H1 (cell line): Measurements from ENCODE around the gene CEP128. TPM values are rescaled to one million over a fixed set of nuclear protein-coding genes. Genes with fewer than 3 reads are reported as not detected.

Experiments
- CTCF ChIA-PET: fragments of 300-600 bp; sonication (Branson Sonifier 250); formaldehyde crosslinking; loops from one replicate; lab custom pipeline; 2021; ENCODE audit not compliant: partially characterized antibody; lab: Charles Lee
- POLR2A ChIA-PET: fragments of 300-600 bp; sonication (Branson Sonifier 250); formaldehyde crosslinking; loops from one replicate; lab custom pipeline; 2021; ENCODE audit warnings: inconsistent platforms; ENCODE audit not compliant: partially characterized antibody; lab: Charles Lee
- DNase-seq, 2 experiments: peaks; one replicate each; pipeline versions ENCODE4 v3.0.0 to v3.0.0-alpha.2; 2010 to 2022; ENCODE audit warnings: low spot score in 2 of 2, low read depth in 1 of 2, mixed read lengths in 1 of 2
- FAIRE-seq: peaks from 2 replicates; lab custom pipeline; 2011; peaks lifted over from hg19 to GRCh38; lab: Jason Lieb, UNC
- H2AFZ ChIP-seq: 2 replicates; pipeline ENCODE4 v1.8.1; 2012; ENCODE audit warnings: low read length, inconsistent platforms
- H2AK5ac ChIP-seq: 2 replicates; pipeline ENCODE4 v1.6.1; 2013; ENCODE audit warnings: low read depth, low read length
- H2BK120ac ChIP-seq: replicated peaks from 2 replicates; pipeline ENCODE3; 2013; ENCODE audit warnings: low read depth, low read length, inconsistent platforms
- H2BK12ac ChIP-seq: 2 replicates; pipeline ENCODE4 v1.6.1; 2013; ENCODE audit warnings: low read depth, low read length
- H2BK15ac ChIP-seq: 2 replicates; pipeline ENCODE4 v1.6.1; 2013; ENCODE audit warnings: low read length
- H2BK20ac ChIP-seq: 2 replicates; pipeline ENCODE4 v1.6.1; 2013; ENCODE audit warnings: low read length
- H2BK5ac ChIP-seq: 2 replicates; pipeline ENCODE4 v1.6.1; 2013; ENCODE audit warnings: low read depth, low read length
- H3K14ac ChIP-seq: 2 replicates; pipeline ENCODE4 v1.6.1; 2013; ENCODE audit warnings: inconsistent platforms; ENCODE audit not compliant: insufficient read length
- H3K18ac ChIP-seq: 2 replicates; pipeline ENCODE4 v1.6.1; 2013; ENCODE audit warnings: low read length; ENCODE audit errors: extremely low read depth
- H3K23ac ChIP-seq: 2 replicates; pipeline ENCODE4 v1.6.1; 2013; ENCODE audit warnings: inconsistent platforms; ENCODE audit not compliant: insufficient read length
- H3K23me2 ChIP-seq: 2 replicates; pipeline ENCODE4 v1.6.1; 2013; ENCODE audit warnings: low read depth, low read length
- H3K27ac ChIP-seq: 2 replicates; pipeline ENCODE4 v1.6.1; 2011; ENCODE audit warnings: low read depth, low read length, inconsistent platforms
- H3K27me3 ChIP-seq, 4 experiments: replicated peaks in 1 of 4; 1 replicate in 1 of 4; 2 replicates in 3 of 4; pipeline versions ENCODE4 v1.6.1 to v1.8.1; 2011 to 2013; ENCODE audit warnings: low read length in 3 of 4, mild to moderate bottlenecking in 3 of 4, inconsistent platforms in 2 of 4, mixed read lengths in 2 of 4, moderate library complexity in 1 of 4; ENCODE audit not compliant: control insufficient read depth in 3 of 4, insufficient read depth in 3 of 4; ENCODE audit errors: extremely low read depth in 1 of 4
- H3K36me3 ChIP-seq, 4 experiments: 2 replicates each; pipeline versions ENCODE4 v1.6.1 to v1.8.1; 2011 to 2013; ENCODE audit warnings: mild to moderate bottlenecking in 4 of 4, low read length in 3 of 4, moderate library complexity in 2 of 4, control low read depth in 1 of 4, inconsistent platforms in 1 of 4; ENCODE audit not compliant: insufficient read depth in 4 of 4, control insufficient read depth in 2 of 4
- H3K4ac ChIP-seq: replicated peaks from 2 replicates; pipeline ENCODE3; 2013; ENCODE audit warnings: low read length, low read depth, mixed read lengths, inconsistent platforms; ENCODE audit not compliant: insufficient read length
- H3K4me1 ChIP-seq, 4 experiments: replicated peaks in 1 of 4; 1 replicate in 1 of 4; 2 replicates in 3 of 4; pipeline versions ENCODE4 v1.6.1 to v1.8.1; 2011 to 2013; ENCODE audit warnings: low read length in 3 of 4, inconsistent platforms in 2 of 4, mixed read lengths in 1 of 4; ENCODE audit not compliant: insufficient read depth in 4 of 4, control insufficient read depth in 3 of 4
- H3K4me2 ChIP-seq, 2 experiments: 2 replicates each; pipeline versions ENCODE4 v1.6.1 to v1.8.1; 2011 to 2013; ENCODE audit warnings: low read depth in 2 of 2, low read length in 2 of 2, control low read depth in 1 of 2, inconsistent platforms in 1 of 2, mild to moderate bottlenecking in 1 of 2; ENCODE audit not compliant: insufficient read depth in 1 of 2
- H3K4me3 ChIP-seq, 4 experiments: fragments of 200-600, 300-600 bp in 1 of 4; sonication (generic), shearing (Covaris generic), sonication (Bioruptor Twin) in 1 of 4; 2 replicates each; pipeline versions ENCODE4 v1.5.1 to v1.8.1; 2011 to 2016; ENCODE audit warnings: low read length in 4 of 4, low read depth in 3 of 4, control low read depth in 2 of 4, inconsistent platforms in 2 of 4, mild to moderate bottlenecking in 2 of 4, mixed read lengths in 1 of 4, moderate library complexity in 1 of 4; ENCODE audit not compliant: insufficient read depth in 2 of 4; ENCODE audit errors: extremely low read depth in 1 of 4
- H3K56ac ChIP-seq: replicated peaks from 2 replicates; pipeline ENCODE3; 2013; ENCODE audit warnings: low read depth, mild to moderate bottlenecking, mixed read lengths, low read length, inconsistent platforms; ENCODE audit not compliant: insufficient read length
- H3K79me1 ChIP-seq: 2 replicates; pipeline ENCODE4 v1.6.1; 2013; ENCODE audit warnings: low read depth, low read length, control low read depth
- H3K79me2 ChIP-seq, 2 experiments: 2 replicates each; pipeline versions ENCODE4 v1.6.1 to v1.8.1; 2012 to 2013; ENCODE audit warnings: low read length in 2 of 2, mild to moderate bottlenecking in 2 of 2, inconsistent platforms in 1 of 2; ENCODE audit not compliant: insufficient read depth in 2 of 2, control insufficient read depth in 1 of 2
- H3K9ac ChIP-seq, 4 experiments: replicated peaks in 1 of 4; 1 replicate in 1 of 4; 2 replicates in 3 of 4; pipeline versions ENCODE4 v1.6.1 to v1.8.1; 2011 to 2013; ENCODE audit warnings: low read depth in 3 of 4, low read length in 3 of 4, control low read depth in 2 of 4, mild to moderate bottlenecking in 2 of 4, moderate library complexity in 2 of 4, inconsistent platforms in 1 of 4; ENCODE audit errors: extremely low read depth in 1 of 4
- H3K9me3 ChIP-seq, 2 experiments: 2 replicates each; pipeline versions ENCODE4 v1.6.1 to v1.8.1; 2012 to 2013; ENCODE audit warnings: mild to moderate bottlenecking in 2 of 2, moderate library complexity in 2 of 2, control low read depth in 1 of 2, inconsistent platforms in 1 of 2, low read depth in 1 of 2, low read length in 1 of 2, mixed read lengths in 1 of 2; ENCODE audit not compliant: insufficient read depth in 2 of 2
- H4K20me1 ChIP-seq, 2 experiments: replicated peaks in 1 of 2; 2 replicates each; pipeline versions ENCODE3 to v1.8.1; 2011 to 2013; ENCODE audit warnings: inconsistent platforms in 2 of 2, low read length in 2 of 2, mild to moderate bottlenecking in 1 of 2; ENCODE audit not compliant: insufficient read depth in 2 of 2, control insufficient read depth in 1 of 2
- H4K5ac ChIP-seq: 2 replicates; pipeline ENCODE4 v1.6.1; 2013; ENCODE audit warnings: low read length, low read depth, mixed read lengths, inconsistent platforms; ENCODE audit not compliant: insufficient read length
- H4K8ac ChIP-seq: 2 replicates; pipeline ENCODE4 v1.8.0; 2013; ENCODE audit warnings: mild to moderate bottlenecking, moderate library complexity, low read length, inconsistent platforms; ENCODE audit not compliant: insufficient read depth; ENCODE audit errors: extremely low read depth
- H4K91ac ChIP-seq: replicated peaks from 2 replicates; pipeline ENCODE3; 2013; ENCODE audit warnings: low read length, mixed read lengths, inconsistent platforms; ENCODE audit not compliant: insufficient read length
- CHD1 ChIP-seq: IDR thresholded peaks from 2 replicates; pipeline ENCODE4 v1.6.1; 2012; ENCODE audit warnings: low read depth, low read length, improper control_type of control experiment
- CTBP2 ChIP-seq: IDR thresholded peaks from 2 replicates; pipeline ENCODE4 v1.7.0; 2011; ENCODE audit warnings: borderline replicate concordance, mild to moderate bottlenecking, moderate library complexity, mixed read lengths, low read length; ENCODE audit not compliant: insufficient read depth, insufficient read length
- NRF1 ChIP-seq: IDR thresholded peaks from 2 replicates; pipeline ENCODE4 v1.6.1; 2011; ENCODE audit warnings: mild to moderate bottlenecking, low read depth, low read length, improper control_type of control experiment
- PHF8 ChIP-seq: fragments of 200-600 bp; sonication (generic); conservative IDR thresholded peaks from 2 replicates; pipeline ENCODE4 v1.7.1; 2012; ENCODE audit warnings: low read depth, mild to moderate bottlenecking, inconsistent platforms, low read length, moderate library complexity
- SIRT6 ChIP-seq: IDR thresholded peaks from one replicate; pipeline ENCODE4 v1.7.1; 2012; ENCODE audit warnings: low read length, inconsistent platforms
- WGBS, 2 experiments: shearing (Covaris generic) in 1 of 2; methylation state at CpG; one replicate each; pipeline versions ENCODE4 v1.1.6 to v1.1.7; 2013 to 2015; ENCODE audit warnings: low lambda C conversion rate in 2 of 2, mixed read lengths in 2 of 2, inconsistent platforms in 1 of 2, low coverage in 1 of 2, missing lambda C conversion rate in 1 of 2; ENCODE audit not compliant: insufficient replicate concordance in 2 of 2, insufficient coverage in 1 of 2, insufficient read length in 1 of 2; ENCODE audit errors: extremely low coverage in 1 of 2, missing lambda C conversion rate in 1 of 2; 5-methylcytosine and 5-hydroxymethylcytosine counted together
- polyA plus RNA-seq, 7 experiments: library from polyadenylated mRNA; depleted of rRNA in 3 of 7; stranded (reverse) in 5 of 7; unstranded in 2 of 7; fragments of >200 nt in 5 of 7; fragments of 200-250 nt in 2 of 7; gene quantifications; 1 replicate in 5 of 7; 2 replicates in 1 of 7; 4 replicates in 1 of 7; pipeline versions ENCODE4 v1.2.1 to v1.2.3, GENCODE V29; 2011 to 2013; ENCODE audit warnings: missing spikeins in 2 of 7, mixed read lengths in 2 of 7
- total RNA-seq: library from RNA; stranded (reverse); fragmentation: NEBNext Ultra II Directional; extraction: Animal tissue kit (Norgen Biotek cat#: 25700); gene quantifications from 2 replicates; pipeline ENCODE4 v1.2.1, GENCODE V29; 2021
- TF ChIP-seq, protein P1 (sequence below): IDR thresholded peaks from 2 replicates; pipeline ENCODE4 v1.6.1; 2012; ENCODE audit warnings: low read length, inconsistent platforms

Gene CEP128
- total and polyA plus RNA-seq, 2 of the 8 experiments (the other 6 are each of a cell fraction or from before 2014, with no cell fraction given): 1.9 to 17.0 TPM

DNA sequence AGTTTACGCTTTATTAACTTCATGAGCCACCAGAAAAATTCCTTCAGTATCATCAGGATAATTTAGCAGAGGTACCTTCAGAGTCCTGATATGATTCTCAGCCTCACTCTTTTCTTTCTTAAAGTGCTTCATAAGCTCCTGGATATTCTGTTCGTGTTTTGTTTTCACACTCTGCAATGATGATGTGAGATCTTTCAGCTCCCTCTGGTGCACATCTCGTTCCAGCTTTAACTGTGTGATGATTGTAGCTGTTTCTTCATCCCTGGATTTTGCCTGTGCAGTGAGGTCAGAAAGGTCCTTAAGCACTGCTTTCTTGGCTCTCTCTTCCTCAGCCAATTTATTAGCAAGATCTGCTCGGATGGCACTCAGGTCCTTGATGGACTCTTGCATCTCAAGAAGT lies 156.7 kb downstream of the CEP128 start:
- H3K36me3 ChIP-seq: no peaks in the 10 kb centered on the region
- H3K23me2 ChIP-seq: no peaks in the 10 kb centered on the region; the same call in 1 of the 2 replicates
- H3K23ac ChIP-seq: no peak overlapping the region
- H2BK15ac ChIP-seq: no peak overlapping the region
- H2BK5ac ChIP-seq: no peak overlapping the region
- no peak overlapping the region for H2AK5ac ChIP-seq
- no peak for DNase-seq
- no peak overlapping the region for H3K4me3 ChIP-seq
- no peak overlapping the region for H3K27ac ChIP-seq
- POLR2A ChIA-PET: no interaction called here
- H3K4ac ChIP-seq: no peak overlapping the region
- FAIRE-seq: no peak
- no peak overlapping the region for H3K9ac ChIP-seq
- no peak overlapping the region for H3K56ac ChIP-seq
- no peak overlapping the region for H2AFZ ChIP-seq
- TF ChIP-seq, protein P1, sequence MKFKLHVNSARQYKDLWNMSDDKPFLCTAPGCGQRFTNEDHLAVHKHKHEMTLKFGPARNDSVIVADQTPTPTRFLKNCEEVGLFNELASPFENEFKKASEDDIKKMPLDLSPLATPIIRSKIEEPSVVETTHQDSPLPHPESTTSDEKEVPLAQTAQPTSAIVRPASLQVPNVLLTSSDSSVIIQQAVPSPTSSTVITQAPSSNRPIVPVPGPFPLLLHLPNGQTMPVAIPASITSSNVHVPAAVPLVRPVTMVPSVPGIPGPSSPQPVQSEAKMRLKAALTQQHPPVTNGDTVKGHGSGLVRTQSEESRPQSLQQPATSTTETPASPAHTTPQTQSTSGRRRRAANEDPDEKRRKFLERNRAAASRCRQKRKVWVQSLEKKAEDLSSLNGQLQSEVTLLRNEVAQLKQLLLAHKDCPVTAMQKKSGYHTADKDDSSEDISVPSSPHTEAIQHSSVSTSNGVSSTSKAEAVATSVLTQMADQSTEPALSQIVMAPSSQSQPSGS: no peak
- TF ChIP-seq PHF8 (no peak), SIRT6 (no peak), CHD1 (no peak), NRF1 (no peak), CTBP2 (no peak)
- no peak overlapping the region for H4K8ac ChIP-seq
- no peak overlapping the region for H2BK20ac ChIP-seq
- no peaks in the 10 kb centered on the region for H3K79me1 ChIP-seq
- no peak overlapping the region for H4K91ac ChIP-seq
- H4K5ac ChIP-seq: no peak overlapping the region
- H4K20me1 ChIP-seq: peaks cover 0 to 2% of the 10 kb centered on the region in 2 experiments
- no peaks in the 10 kb centered on the region for H3K4me1 ChIP-seq
- no peak overlapping the region for H3K18ac ChIP-seq
- H3K4me2 ChIP-seq: no peak overlapping the region
- CTCF ChIA-PET: interaction anchor here (0.6 kb wide), 1 partner anchor 187 kb away, joined by 3 read pairs; no protein-coding TSS in a partner anchor
- no peaks in the 10 kb centered on the region for H3K27me3 ChIP-seq
- WGBS, 2 experiments: 95% methylated on average over 4 of the region's 4 CpGs; no CpG with 5 or more reads in 1 of the 2 experiments
- H2BK120ac ChIP-seq: no peak overlapping the region
- H2BK12ac ChIP-seq: no peak overlapping the region
- H3K79me2 ChIP-seq: no peaks in the 10 kb centered on the region
- no peaks in the 10 kb centered on the region for H3K9me3 ChIP-seq
- H3K14ac ChIP-seq: no peak overlapping the region
